H9 (cell line): ENCODE results near the gene GNAS. TPM values are rescaled to one million over a fixed set of nuclear protein-coding genes. Genes with fewer than 3 reads are reported as not detected.

ENCODE experiments used
- DNase-seq: peaks from one replicate; pipeline ENCODE4 v3.0.0-alpha.2; 2017
- H2AFZ ChIP-seq: one replicate; pipeline ENCODE4 v1.6.1; 2013; ENCODE audit warnings: mild to moderate bottlenecking, low read length, control low read depth, moderate library complexity
- H2AK5ac ChIP-seq: 2 replicates; pipeline ENCODE4 v1.6.1; 2013; ENCODE audit warnings: low read length, control low read depth, mixed read lengths; ENCODE audit not compliant: insufficient read length
- H2BK120ac ChIP-seq: one replicate; pipeline ENCODE4 v1.6.1; 2013; ENCODE audit warnings: low read depth, mild to moderate bottlenecking, low read length, control low read depth, inconsistent platforms; ENCODE audit not compliant: poor library complexity, severe bottlenecking
- H2BK12ac ChIP-seq: 2 replicates; pipeline ENCODE4 v1.6.1; 2013; ENCODE audit warnings: low read length, control low read depth, mixed read lengths, low read depth; ENCODE audit not compliant: insufficient read length
- H2BK15ac ChIP-seq: 2 replicates; pipeline ENCODE4 v1.6.1; 2013; ENCODE audit warnings: low read depth, low read length, control low read depth
- H2BK20ac ChIP-seq: one replicate; pipeline ENCODE4 v1.6.1; 2013; ENCODE audit warnings: low read depth, mild to moderate bottlenecking, low read length, control low read depth, inconsistent platforms; ENCODE audit not compliant: poor library complexity, severe bottlenecking
- H2BK5ac ChIP-seq: 2 replicates; pipeline ENCODE4 v1.6.1; 2013; ENCODE audit warnings: low read length, control low read depth, mixed read lengths; ENCODE audit not compliant: insufficient read length
- H3K14ac ChIP-seq: 2 replicates; pipeline ENCODE4 v1.6.1; 2013; ENCODE audit warnings: low read length, control low read depth; ENCODE audit not compliant: insufficient read depth
- H3K18ac ChIP-seq: 2 replicates; pipeline ENCODE4 v1.6.1; 2013; ENCODE audit warnings: low read depth, mild to moderate bottlenecking, mixed read lengths, low read length, control low read depth; ENCODE audit not compliant: insufficient read length
- H3K23ac ChIP-seq: 2 replicates; pipeline ENCODE4 v1.6.1; 2013; ENCODE audit warnings: low read length, control low read depth, mixed read lengths, low read depth; ENCODE audit not compliant: insufficient read length
- H3K23me2 ChIP-seq: 2 replicates; pipeline ENCODE4 v1.6.1; 2013; ENCODE audit warnings: low read depth, mild to moderate bottlenecking, mixed read lengths, low read length, control low read depth; ENCODE audit not compliant: insufficient read length, poor library complexity, severe bottlenecking
- H3K27ac ChIP-seq: 2 replicates; pipeline ENCODE4 v1.5.1; 2013; ENCODE audit warnings: low read length, control low read depth, mixed read lengths, low read depth; ENCODE audit not compliant: insufficient read length
- H3K27me3 ChIP-seq: 2 replicates; pipeline ENCODE4 v1.6.1; 2013; ENCODE audit warnings: low read length, control low read depth, inconsistent platforms; ENCODE audit not compliant: insufficient read depth
- H3K4ac ChIP-seq: 2 replicates; pipeline ENCODE4 v1.6.1; 2013; ENCODE audit warnings: low read depth, mild to moderate bottlenecking, control low read depth, inconsistent platforms, low read length, moderate library complexity
- H3K4me1 ChIP-seq: 2 replicates; pipeline ENCODE4 v1.6.1; 2013; ENCODE audit warnings: low read length, control low read depth, inconsistent platforms; ENCODE audit not compliant: insufficient read depth
- H3K4me2 ChIP-seq: 2 replicates; pipeline ENCODE4 v1.6.1; 2013; ENCODE audit warnings: low read length, control low read depth, mixed read lengths; ENCODE audit not compliant: insufficient read length, insufficient read depth
- H3K56ac ChIP-seq: 2 replicates; pipeline ENCODE4 v1.6.1; 2013; ENCODE audit warnings: low read depth, mild to moderate bottlenecking, mixed read lengths, low read length, control low read depth; ENCODE audit not compliant: insufficient read length
- H3K79me1 ChIP-seq: 2 replicates; pipeline ENCODE4 v1.6.1; 2013; ENCODE audit warnings: low read depth, mild to moderate bottlenecking, moderate library complexity, low read length, control low read depth, inconsistent platforms; ENCODE audit not compliant: insufficient read depth, poor library complexity, severe bottlenecking
- H3K79me2 ChIP-seq: 2 replicates; pipeline ENCODE4 v1.6.1; 2013; ENCODE audit warnings: low read length, control low read depth, inconsistent platforms; ENCODE audit not compliant: insufficient read depth
- H3K9ac ChIP-seq: 2 replicates; pipeline ENCODE4 v1.6.1; 2013; ENCODE audit warnings: low read length, control low read depth, mixed read lengths; ENCODE audit not compliant: insufficient read length; ENCODE audit errors: extremely low read depth
- H3K9me3 ChIP-seq: one replicate; pipeline ENCODE4 v1.6.1; 2013; ENCODE audit warnings: low read depth, low read length, inconsistent platforms; ENCODE audit not compliant: control insufficient read depth
- H3T11ph ChIP-seq: one replicate; pipeline ENCODE4 v1.6.1; 2013; ENCODE audit warnings: mild to moderate bottlenecking, low read length, control low read depth, inconsistent platforms
- H4K20me1 ChIP-seq: one replicate; pipeline ENCODE4 v1.6.1; 2013; ENCODE audit not compliant: control insufficient read depth, insufficient read length, insufficient read depth
- H4K5ac ChIP-seq: 2 replicates; pipeline ENCODE4 v1.6.1; 2013; ENCODE audit warnings: low read depth, mild to moderate bottlenecking, mixed read lengths, low read length, control low read depth; ENCODE audit not compliant: insufficient read length
- H4K8ac ChIP-seq: replicated peaks from 2 replicates; pipeline ENCODE4 v1.6.1; 2013; ENCODE audit warnings: low read length, control low read depth, mixed read lengths, low read depth; ENCODE audit not compliant: insufficient read length
- H4K91ac ChIP-seq: 2 replicates; pipeline ENCODE4 v1.6.1; 2013; ENCODE audit warnings: low read depth, mild to moderate bottlenecking, moderate library complexity, mixed read lengths, low read length, control low read depth; ENCODE audit not compliant: insufficient read length
- H3K27ac Mint-ChIP-seq, 3 experiments: 2 replicates in 2 of 3; 3 replicates in 1 of 3; pipeline ENCODE4 v1.8.0; 2020 to 2021; ENCODE audit warnings: mixed read lengths in 3 of 3, mild to moderate bottlenecking in 1 of 3, moderate library complexity in 1 of 3
- H3K27me3 Mint-ChIP-seq: 2 replicates; pipeline ENCODE4 v1.8.0; 2021; ENCODE audit warnings: low read depth, mild to moderate bottlenecking, moderate library complexity, mixed read lengths
- H3K36me3 Mint-ChIP-seq, 3 experiments: 2 replicates in 2 of 3; 3 replicates in 1 of 3; pipeline ENCODE4 v1.8.0; 2020 to 2021; ENCODE audit warnings: low read depth in 3 of 3, mixed read lengths in 3 of 3; ENCODE audit not compliant: insufficient read depth in 1 of 3
- H3K4me1 Mint-ChIP-seq, 2 experiments: 2 replicates each; pipeline ENCODE4 v1.8.0; 2020; ENCODE audit warnings: mixed read lengths in 2 of 2
- H3K4me3 Mint-ChIP-seq, 2 experiments: 2 replicates in 1 of 2; 3 replicates in 1 of 2; pipeline ENCODE4 v1.8.0; 2020 to 2021; ENCODE audit warnings: mild to moderate bottlenecking in 2 of 2, mixed read lengths in 2 of 2, moderate library complexity in 1 of 2
- H3K9me3 Mint-ChIP-seq, 2 experiments: 2 replicates in 1 of 2; 3 replicates in 1 of 2; pipeline ENCODE4 v1.8.0; 2020; ENCODE audit warnings: mild to moderate bottlenecking in 2 of 2, mixed read lengths in 2 of 2, moderate library complexity in 1 of 2
- WGBS: extraction: QIAGEN DNeasy Blood & Tissue Kit; methylation state at CpG from one replicate; pipeline ENCODE4 v1.1.7; 2013; ENCODE audit warnings: missing lambda C conversion rate, low lambda C conversion rate, mixed read lengths; ENCODE audit not compliant: insufficient read length; ENCODE audit errors: extremely low coverage; 5-methylcytosine and 5-hydroxymethylcytosine counted together
- total RNA-seq: library from RNA; stranded (reverse); gene quantifications from 2 replicates; pipeline ENCODE4 v1.2.1, GENCODE V29; 2021
- TF ChIP-seq, protein P1 (sequence below): fragments of 200-600 bp; sonication (generic); conservative IDR thresholded peaks from 3 replicates; pipeline ENCODE4 v1.8.0; 2021; ENCODE audit warnings: antibody characterized with exemption, mild to moderate bottlenecking

GNAS gene
- total RNA-seq, 1 experiment from 2014 or later: 920 TPM

DNA sequence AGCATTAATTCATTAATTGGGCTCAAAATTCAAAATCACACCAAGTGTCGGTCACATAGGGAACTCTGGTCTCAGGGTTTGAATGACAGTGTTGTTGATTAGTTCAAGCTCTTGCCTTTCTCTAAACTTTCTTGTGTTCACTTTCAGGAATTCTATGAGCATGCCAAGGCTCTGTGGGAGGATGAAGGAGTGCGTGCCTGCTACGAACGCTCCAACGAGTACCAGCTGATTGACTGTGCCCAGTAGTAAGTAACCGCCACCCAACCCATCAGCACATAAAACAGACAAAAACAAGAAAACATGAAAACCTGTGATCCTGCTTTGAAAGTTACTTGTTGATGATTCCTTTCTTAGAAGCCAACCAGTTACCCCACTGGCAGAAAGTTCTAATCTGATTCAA is 52.7 kb downstream of the GNAS start:
- Histone ChIP-seq H3K79me1 (no peaks in the 10 kb centered on the region), H3K14ac (no peak overlapping the region), H3K56ac (no peak overlapping the region), H3K79me2 (peaks cover 8% of the 10 kb centered on the region; the same call in 1 of the 2 replicates), H4K5ac (no peak overlapping the region), H3K27me3 (no peaks in the 10 kb centered on the region), H3K23ac (no peak overlapping the region), H3K18ac (no peak overlapping the region), H2AFZ (no peak overlapping the region), H3K27ac (no peak overlapping the region), H2BK5ac (no peak overlapping the region), H3T11ph (no peak overlapping the region), H3K4ac (no peak overlapping the region), H3K23me2 (no peaks in the 10 kb centered on the region), H2BK120ac (no peak overlapping the region), H3K4me2 (no peak overlapping the region), H3K9ac (no peak overlapping the region), H2BK20ac (no peak overlapping the region), H2AK5ac (no peak overlapping the region), H4K8ac (no peak overlapping the region), H4K20me1 (no peaks in the 10 kb centered on the region), H3K9me3 (no peaks in the 10 kb centered on the region), H4K91ac (no peak overlapping the region), H2BK12ac (no peak overlapping the region), H2BK15ac (no peak overlapping the region), H3K4me1 (peaks cover under 1% of the 10 kb centered on the region; the same call in 1 of the 2 replicates)
- H3K4me1 Mint-ChIP-seq: peaks cover 20 to 24% of the 10 kb centered on the region in 2 experiments
- peaks cover 58 to 87% (median 73%) of the 10 kb centered on the region in 3 experiments; a peak in 6 of 7 replicates for H3K36me3 Mint-ChIP-seq
- peak overlapping the region in 2 of 3 experiments; percentile 47 to 68; a peak in 4 of 7 replicates for H3K27ac Mint-ChIP-seq
- no peak for DNase-seq
- WGBS: no CpG with 5 or more reads among the region's 6 CpGs
- H3K9me3 Mint-ChIP-seq: no peaks in the 10 kb centered on the region
- H3K27me3 Mint-ChIP-seq: no peaks in the 10 kb centered on the region
- TF ChIP-seq, protein P1, sequence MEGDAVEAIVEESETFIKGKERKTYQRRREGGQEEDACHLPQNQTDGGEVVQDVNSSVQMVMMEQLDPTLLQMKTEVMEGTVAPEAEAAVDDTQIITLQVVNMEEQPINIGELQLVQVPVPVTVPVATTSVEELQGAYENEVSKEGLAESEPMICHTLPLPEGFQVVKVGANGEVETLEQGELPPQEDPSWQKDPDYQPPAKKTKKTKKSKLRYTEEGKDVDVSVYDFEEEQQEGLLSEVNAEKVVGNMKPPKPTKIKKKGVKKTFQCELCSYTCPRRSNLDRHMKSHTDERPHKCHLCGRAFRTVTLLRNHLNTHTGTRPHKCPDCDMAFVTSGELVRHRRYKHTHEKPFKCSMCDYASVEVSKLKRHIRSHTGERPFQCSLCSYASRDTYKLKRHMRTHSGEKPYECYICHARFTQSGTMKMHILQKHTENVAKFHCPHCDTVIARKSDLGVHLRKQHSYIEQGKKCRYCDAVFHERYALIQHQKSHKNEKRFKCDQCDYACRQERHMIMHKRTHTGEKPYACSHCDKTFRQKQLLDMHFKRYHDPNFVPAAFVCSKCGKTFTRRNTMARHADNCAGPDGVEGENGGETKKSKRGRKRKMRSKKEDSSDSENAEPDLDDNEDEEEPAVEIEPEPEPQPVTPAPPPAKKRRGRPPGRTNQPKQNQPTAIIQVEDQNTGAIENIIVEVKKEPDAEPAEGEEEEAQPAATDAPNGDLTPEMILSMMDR: no peak
- H3K4me3 Mint-ChIP-seq: no peak overlapping the region
